Fibroblast of the conjunctiva (primary cell): Measurements from ENCODE around the gene GOT1.

Source experiments
- DNase-seq: peaks from one replicate; pipeline ENCODE4 v3.0.0-alpha.2; 2010; ENCODE audit warnings: low read depth

GOT1 gene

DNA sequence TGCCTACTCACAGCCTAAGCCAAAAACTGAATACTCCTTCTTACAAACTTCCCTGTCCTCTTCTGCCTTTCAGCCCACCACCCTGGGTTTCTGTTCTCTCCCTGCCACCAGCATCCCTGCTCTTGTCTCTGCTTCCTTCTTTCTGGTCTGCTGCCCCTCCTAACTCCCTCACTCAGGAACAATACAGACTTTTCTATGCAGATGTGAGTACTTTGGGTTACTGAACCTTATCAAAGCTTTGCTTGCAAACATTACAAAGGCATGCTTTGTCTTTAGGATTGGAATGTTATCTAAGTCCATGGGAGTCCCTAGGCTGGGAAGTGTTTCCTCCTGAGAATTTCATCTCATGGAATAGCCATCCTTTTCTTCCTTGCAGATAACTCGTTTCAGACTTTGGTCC, 72.3 kb downstream of the GOT1 start:
- DNase-seq, result no peak

- no peak for DNase-seq
These were observed 72.7 kb downstream of the GOT1 start for GRCh38 chr10:99357691-99358090.

DNA sequence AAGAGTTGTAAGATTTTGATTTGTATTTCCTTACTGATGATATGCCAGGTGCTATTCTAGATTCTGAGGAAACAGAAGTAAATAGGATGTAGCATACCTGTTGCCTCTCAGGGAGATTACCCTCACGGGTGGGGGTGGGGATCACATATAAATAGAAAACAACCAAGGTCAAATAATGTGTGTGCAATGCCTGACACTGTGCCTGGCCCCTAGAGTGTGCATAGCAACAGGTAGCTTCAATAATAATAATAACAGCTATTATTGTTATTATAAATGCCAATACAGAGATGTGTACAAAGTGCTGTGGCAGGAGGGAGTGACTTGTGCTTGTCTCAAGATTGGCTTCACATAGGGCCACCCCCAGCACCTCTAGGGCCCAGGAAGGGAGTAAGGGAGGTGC, 77.2 kb downstream of the GOT1 start:
- DNase-seq, result no peak

DNA sequence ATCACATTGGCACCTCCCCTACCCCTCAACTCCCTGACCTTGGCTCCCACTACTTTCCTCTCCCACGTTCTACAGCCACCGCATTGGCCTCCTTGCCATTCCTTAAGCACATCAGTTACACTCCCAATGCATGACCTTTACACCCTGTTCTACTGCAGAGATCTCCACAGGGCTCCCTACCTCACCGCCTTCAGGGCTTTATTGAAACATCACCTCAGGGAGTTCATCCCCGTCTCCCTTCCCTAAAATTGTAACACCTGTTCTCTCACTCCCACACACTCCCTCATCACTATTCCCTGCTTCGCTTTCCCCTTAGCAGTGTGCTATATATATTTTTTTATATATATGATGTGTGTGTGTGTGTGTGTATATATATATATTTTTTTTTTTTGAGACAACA, 82.8 kb downstream of the GOT1 start:
- no peak for DNase-seq
